Stimulated activated naive CD8-positive, alpha-beta T cell treated with anti-CD3 and anti-CD28 coated beads, Interleukin-15, amount 100 ng/mL, for 72 hours (primary cell): Measurements from ENCODE around the gene SFSWAP.
A peak's percentile ranks its signal among the peaks of the same experiment; 100 is the strongest.

Source experiments
- ATAC-seq: fragments of 150-1000 bp; cut with Tn5 transposase; 2 replicates; pipeline ENCODE4 v1.10.0; 2021; ENCODE audit warnings: mild to moderate bottlenecking, moderate library complexity
- DNase-seq, 2 donors: peaks; one replicate each; pipeline ENCODE4 v3.0.0; 2021 to 2022
- H3K27ac Mint-ChIP-seq, 2 donors: one replicate each; pipeline ENCODE4 v1.8.0; 2022; ENCODE audit warnings: mild to moderate bottlenecking in 2 of 2, mixed read lengths in 2 of 2, moderate library complexity in 2 of 2
- H3K27me3 Mint-ChIP-seq: one replicate; pipeline ENCODE4 v1.8.0; 2022; ENCODE audit warnings: mixed read lengths
- H3K4me1 Mint-ChIP-seq: one replicate; pipeline ENCODE4 v1.8.0; 2022; ENCODE audit warnings: mild to moderate bottlenecking, mixed read lengths
- H3K4me3 Mint-ChIP-seq, 2 donors: one replicate each; pipeline ENCODE4 v1.8.0; 2022; ENCODE audit warnings: mild to moderate bottlenecking in 2 of 2, mixed read lengths in 2 of 2, moderate library complexity in 1 of 2
- H3K9me3 Mint-ChIP-seq, 2 donors: one replicate each; pipeline ENCODE4 v1.8.0; 2022; ENCODE audit warnings: mixed read lengths in 2 of 2

Gene SFSWAP

GRCh38 chr12:131829356-131829747, 118.5 kb downstream of the SFSWAP start:
- H3K4me1 Mint-ChIP-seq: peaks cover 21% of the 10 kb centered on the region
- DNase-seq: peak in 1 of 2 donors; percentile 19
- H3K4me3 Mint-ChIP-seq: peak overlapping the region; percentile 62 to 78
- no peaks in the 10 kb centered on the region for H3K9me3 Mint-ChIP-seq
- no peak for ATAC-seq
- peaks cover 75% of the 10 kb centered on the region for H3K27me3 Mint-ChIP-seq
- no peak overlapping the region for H3K27ac Mint-ChIP-seq

- H3K9me3 Mint-ChIP-seq: no peaks in the 10 kb centered on the region
- ATAC-seq (no peak), DNase-seq (peak in 1 of 2 donors; percentile 14)
- no peak overlapping the region for H3K27ac Mint-ChIP-seq
- peaks cover 21% of the 10 kb centered on the region for H3K4me1 Mint-ChIP-seq
- peak overlapping the region in 1 of 2 donors; percentile 78 for H3K4me3 Mint-ChIP-seq
- peaks cover 75% of the 10 kb centered on the region for H3K27me3 Mint-ChIP-seq
Observed at GRCh38 chr12:131829791-131830334, 119.0 kb downstream of the SFSWAP start.

GRCh38 chr12:131830335-131830913, 119.5 kb downstream of the SFSWAP start:
- Mint-ChIP-seq H3K4me1 (peaks cover 21% of the 10 kb centered on the region), H3K4me3 (peak overlapping the region; percentile 64 to 76), H3K9me3 (no peaks in the 10 kb centered on the region), H3K27me3 (peaks cover 69% of the 10 kb centered on the region), H3K27ac (no peak overlapping the region)
- peak; percentile 63 for ATAC-seq
- peak; percentile 52 to 53 for DNase-seq

DNA sequence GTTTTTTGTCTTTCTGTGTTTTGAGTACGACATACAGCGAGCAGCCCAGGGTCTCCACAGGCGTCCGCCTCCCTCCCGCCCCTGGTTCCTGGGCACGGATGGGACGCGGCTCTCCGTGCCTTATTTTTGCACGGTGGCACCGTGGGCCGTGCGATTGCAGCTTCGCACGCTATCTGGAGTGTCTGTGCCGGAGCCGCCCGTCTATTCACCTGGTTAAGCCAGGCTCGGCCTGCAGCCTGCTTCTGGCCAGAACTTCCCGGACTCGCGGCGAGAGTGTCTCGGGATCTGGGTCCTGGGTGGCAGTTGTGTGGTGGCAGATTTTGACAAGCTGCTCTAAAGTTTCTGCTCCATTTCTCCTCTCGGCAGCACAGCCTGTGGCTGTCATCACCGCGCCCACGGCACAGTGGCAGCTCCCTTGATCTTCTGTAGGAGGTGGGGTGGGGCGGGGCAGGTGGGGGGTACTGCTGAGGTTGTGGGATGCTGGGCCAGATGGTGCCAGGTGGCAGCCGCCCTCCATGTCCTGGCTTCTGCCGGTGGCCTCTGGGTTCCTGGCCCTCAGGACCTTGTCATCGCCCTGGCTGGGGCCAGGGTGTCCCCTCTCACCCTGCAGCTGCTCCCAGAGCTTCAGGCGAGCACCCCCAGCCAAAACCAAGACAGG, 120.2 kb downstream of the SFSWAP start:
- ATAC-seq (peak; percentile 24), DNase-seq (peak in 1 of 2 donors; percentile 44)
- no peaks in the 10 kb centered on the region for H3K9me3 Mint-ChIP-seq
- no peak overlapping the region for H3K27ac Mint-ChIP-seq
- H3K27me3 Mint-ChIP-seq: peaks cover 63% of the 10 kb centered on the region
- peaks cover 21% of the 10 kb centered on the region for H3K4me1 Mint-ChIP-seq
- peak overlapping the region; percentile 64 to 76 for H3K4me3 Mint-ChIP-seq

DNA sequence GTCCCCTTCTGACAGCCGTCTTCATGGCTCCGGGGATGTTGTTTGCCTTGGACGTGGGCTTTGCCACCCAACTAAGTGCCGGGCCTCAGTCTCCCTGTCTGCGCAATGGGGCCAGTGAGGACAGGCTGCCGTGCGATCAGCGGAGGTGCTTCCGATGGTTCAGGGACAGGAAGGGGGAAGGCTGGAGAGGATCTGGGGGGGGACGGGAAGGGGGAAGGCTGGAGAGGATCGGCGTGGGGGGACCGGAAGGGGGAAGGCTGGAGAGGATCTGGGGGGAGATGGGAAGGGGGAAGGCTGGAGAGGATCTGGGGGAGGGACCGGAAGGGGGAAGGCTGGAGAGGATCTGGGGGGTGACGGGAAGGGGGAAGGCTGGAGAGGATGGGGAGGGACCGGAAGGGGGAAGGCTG, 120.7 kb downstream of the SFSWAP start:
- DNase-seq (no peak), ATAC-seq (no peak)
- no peaks in the 10 kb centered on the region for H3K9me3 Mint-ChIP-seq
- peaks cover 21% of the 10 kb centered on the region for H3K4me1 Mint-ChIP-seq
- H3K27ac Mint-ChIP-seq: no peak overlapping the region
- H3K4me3 Mint-ChIP-seq: peak overlapping the region in 1 of 2 donors; percentile 76
- H3K27me3 Mint-ChIP-seq: peaks cover 57% of the 10 kb centered on the region

- Mint-ChIP-seq H3K4me3 (no peak overlapping the region), H3K27me3 (peaks cover 48% of the 10 kb centered on the region), H3K27ac (no peak overlapping the region), H3K4me1 (peaks cover 21% of the 10 kb centered on the region), H3K9me3 (no peaks in the 10 kb centered on the region)
- ATAC-seq (no peak), DNase-seq (no peak)
Observed at GRCh38 chr12:131832321-131833231, 121.7 kb downstream of the SFSWAP start.

GRCh38 chr12:131833288-131833895, 122.5 kb downstream of the SFSWAP start:
- no peak overlapping the region for H3K4me3 Mint-ChIP-seq
- DNase-seq (no peak), ATAC-seq (no peak)
- H3K27me3 Mint-ChIP-seq: peaks cover 46% of the 10 kb centered on the region
- H3K27ac Mint-ChIP-seq: no peak overlapping the region
- no peaks in the 10 kb centered on the region for H3K9me3 Mint-ChIP-seq
- peaks cover 21% of the 10 kb centered on the region for H3K4me1 Mint-ChIP-seq

DNA sequence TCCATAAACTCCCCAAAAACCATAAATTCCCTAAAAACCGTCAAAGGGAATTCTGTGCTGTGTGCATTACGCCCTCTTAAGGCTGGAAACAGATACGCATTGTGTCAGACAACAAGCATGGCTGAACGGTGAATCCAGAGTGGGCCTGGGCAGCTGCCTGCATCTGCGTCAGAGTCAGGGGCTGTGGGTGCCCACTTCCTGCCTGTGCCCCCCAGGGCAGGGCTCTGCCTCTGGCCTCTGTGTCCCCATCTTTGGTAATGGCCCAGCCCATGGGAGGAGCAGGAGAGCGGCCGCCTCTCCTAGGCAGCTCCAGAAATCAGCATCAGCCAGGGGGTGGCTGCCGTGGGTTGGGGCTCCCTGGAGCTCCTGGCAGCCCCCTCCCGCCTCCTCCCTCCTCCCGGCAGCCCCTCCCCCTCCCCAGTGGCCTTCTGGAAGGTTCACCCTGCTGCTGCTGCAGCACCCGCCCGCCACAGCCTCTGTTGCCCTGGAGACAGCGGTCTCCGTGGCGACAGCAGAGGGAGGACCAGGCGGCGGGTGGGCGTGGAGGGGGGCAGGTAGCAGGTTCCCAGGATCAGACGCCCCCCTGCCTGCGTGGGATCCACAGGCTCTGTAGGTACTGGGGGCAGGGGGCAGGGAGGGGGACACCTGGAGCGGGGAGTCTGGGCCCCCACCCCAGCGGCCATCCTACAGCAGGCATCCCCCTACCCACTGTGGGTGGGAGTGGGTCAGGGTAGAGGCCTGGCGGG, 123.2 kb downstream of the SFSWAP start:
- H3K27me3 Mint-ChIP-seq: peaks cover 44% of the 10 kb centered on the region
- no peak overlapping the region for H3K27ac Mint-ChIP-seq
- H3K4me1 Mint-ChIP-seq: peaks cover 20% of the 10 kb centered on the region
- DNase-seq (no peak), ATAC-seq (peak; percentile 39)
- H3K9me3 Mint-ChIP-seq: no peaks in the 10 kb centered on the region
- no peak overlapping the region for H3K4me3 Mint-ChIP-seq

GRCh38 chr12:131834798-131835615, 124.1 kb downstream of the SFSWAP start:
- Mint-ChIP-seq H3K27me3 (peaks cover 35% of the 10 kb centered on the region), H3K27ac (no peak overlapping the region), H3K9me3 (no peaks in the 10 kb centered on the region), H3K4me3 (no peak overlapping the region), H3K4me1 (peaks cover 11% of the 10 kb centered on the region)
- no peak for DNase-seq
- no peak for ATAC-seq

DNA sequence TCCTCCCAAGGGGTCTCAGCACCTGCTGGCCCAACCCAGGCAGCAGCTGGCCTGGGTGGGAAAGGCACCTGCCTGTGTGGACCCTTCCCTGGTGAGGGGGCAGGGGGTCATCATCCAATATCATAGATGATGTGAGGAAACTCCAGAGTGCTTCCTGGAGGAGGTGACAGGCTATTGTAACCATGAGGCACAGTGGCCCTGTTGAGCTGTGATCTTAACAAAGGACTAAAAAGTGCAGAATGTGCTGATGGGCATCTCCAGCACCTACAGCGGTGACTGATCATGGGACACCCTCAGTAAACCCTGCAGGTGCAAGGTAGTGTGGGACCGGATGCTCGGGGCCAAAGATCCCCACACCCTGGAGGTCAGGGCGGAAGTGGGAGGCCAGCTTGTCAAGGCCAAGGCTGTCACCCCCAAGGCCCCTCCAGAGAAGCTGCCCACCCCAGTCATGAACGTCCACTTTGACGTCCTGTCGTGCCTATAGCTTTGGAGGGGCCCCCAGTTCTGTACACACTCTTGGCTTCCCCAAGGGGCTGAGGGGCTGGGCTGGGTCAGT, 124.8 kb downstream of the SFSWAP start:
- ATAC-seq (no peak), DNase-seq (no peak)
- peaks cover 30% of the 10 kb centered on the region for H3K27me3 Mint-ChIP-seq
- H3K4me3 Mint-ChIP-seq: no peak overlapping the region
- peaks cover 10% of the 10 kb centered on the region for H3K4me1 Mint-ChIP-seq
- H3K9me3 Mint-ChIP-seq: no peaks in the 10 kb centered on the region
- H3K27ac Mint-ChIP-seq: no peak overlapping the region

- no peaks in the 10 kb centered on the region for H3K9me3 Mint-ChIP-seq
- no peak for DNase-seq
- no peak overlapping the region for H3K4me3 Mint-ChIP-seq
- ATAC-seq: no peak
- peaks cover 25% of the 10 kb centered on the region for H3K27me3 Mint-ChIP-seq
- peaks cover 5% of the 10 kb centered on the region for H3K4me1 Mint-ChIP-seq
- no peak overlapping the region for H3K27ac Mint-ChIP-seq
Observed at GRCh38 chr12:131836193-131836592, 125.3 kb downstream of the SFSWAP start.

- no peak for DNase-seq
- H3K4me3 Mint-ChIP-seq: no peak overlapping the region
- H3K27me3 Mint-ChIP-seq: peaks cover 18% of the 10 kb centered on the region
- no peak for ATAC-seq
- no peaks in the 10 kb centered on the region for H3K4me1 Mint-ChIP-seq
- no peaks in the 10 kb centered on the region for H3K9me3 Mint-ChIP-seq
- no peak overlapping the region for H3K27ac Mint-ChIP-seq
Observed at GRCh38 chr12:131836714-131837397, 126.0 kb downstream of the SFSWAP start.

DNA sequence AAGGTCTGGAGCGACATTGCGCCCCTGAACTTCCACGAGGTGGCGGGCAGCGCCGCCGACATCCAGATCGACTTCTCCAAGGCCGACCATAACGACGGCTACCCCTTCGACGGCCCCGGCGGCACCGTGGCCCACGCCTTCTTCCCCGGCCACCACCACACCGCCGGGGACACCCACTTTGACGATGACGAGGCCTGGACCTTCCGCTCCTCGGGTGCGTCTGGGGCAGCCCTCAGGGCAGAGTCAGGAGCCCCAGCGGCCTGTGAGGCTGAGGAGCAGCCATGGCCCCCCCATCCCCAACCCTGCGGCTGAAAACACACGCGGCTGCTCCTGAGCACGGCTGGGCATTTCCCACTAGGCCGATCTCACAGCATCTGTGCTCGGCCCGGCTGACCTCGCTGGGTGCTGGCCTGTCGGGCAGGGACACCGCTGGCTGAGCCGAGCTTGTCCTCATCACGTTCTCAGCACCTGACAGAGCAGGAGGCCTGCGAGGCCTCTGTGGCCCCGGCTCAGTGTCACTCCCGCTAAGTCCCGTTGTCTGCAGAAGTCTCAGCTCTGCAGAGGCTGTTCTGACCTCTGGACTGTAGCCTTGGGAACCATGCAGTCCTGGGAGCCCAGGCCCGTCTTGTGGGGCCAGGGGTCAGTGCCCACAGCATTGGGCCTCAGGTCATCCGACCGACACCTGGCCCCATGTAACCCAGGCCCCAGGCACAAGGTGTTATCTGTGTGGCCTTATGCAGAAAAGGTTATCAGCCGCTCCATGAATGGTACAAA, 129.9 kb downstream of the SFSWAP start:
- ATAC-seq: no peak
- Mint-ChIP-seq H3K9me3 (no peaks in the 10 kb centered on the region), H3K27ac (no peak overlapping the region), H3K4me1 (no peaks in the 10 kb centered on the region), H3K27me3 (no peaks in the 10 kb centered on the region), H3K4me3 (no peak overlapping the region)
- no peak for DNase-seq
